H1 (cell line): ENCODE measurements around the gene NFKBIE. TPM values are rescaled to one million over a fixed set of nuclear protein-coding genes. Genes with fewer than 3 reads are reported as not detected.

Experiments
- CTCF ChIA-PET: fragments of 300-600 bp; sonication (Branson Sonifier 250); formaldehyde crosslinking; loops from one replicate; lab custom pipeline; 2021; ENCODE audit not compliant: partially characterized antibody; lab: Charles Lee
- POLR2A ChIA-PET: fragments of 300-600 bp; sonication (Branson Sonifier 250); formaldehyde crosslinking; loops from one replicate; lab custom pipeline; 2021; ENCODE audit warnings: inconsistent platforms; ENCODE audit not compliant: partially characterized antibody; lab: Charles Lee
- DNase-seq, 2 experiments: peaks; one replicate each; pipeline versions ENCODE4 v3.0.0 to v3.0.0-alpha.2; 2010 to 2022; ENCODE audit warnings: low spot score in 2 of 2, low read depth in 1 of 2, mixed read lengths in 1 of 2
- FAIRE-seq: peaks from 2 replicates; lab custom pipeline; 2011; peaks lifted over from hg19 to GRCh38; lab: Jason Lieb, UNC
- H2AFZ ChIP-seq: 2 replicates; pipeline ENCODE4 v1.8.1; 2012; ENCODE audit warnings: low read length, inconsistent platforms
- H2AK5ac ChIP-seq: 2 replicates; pipeline ENCODE4 v1.6.1; 2013; ENCODE audit warnings: low read depth, low read length
- H2BK120ac ChIP-seq: replicated peaks from 2 replicates; pipeline ENCODE3; 2013; ENCODE audit warnings: low read depth, low read length, inconsistent platforms
- H2BK12ac ChIP-seq: 2 replicates; pipeline ENCODE4 v1.6.1; 2013; ENCODE audit warnings: low read depth, low read length
- H2BK15ac ChIP-seq: 2 replicates; pipeline ENCODE4 v1.6.1; 2013; ENCODE audit warnings: low read length
- H2BK20ac ChIP-seq: 2 replicates; pipeline ENCODE4 v1.6.1; 2013; ENCODE audit warnings: low read length
- H2BK5ac ChIP-seq: 2 replicates; pipeline ENCODE4 v1.6.1; 2013; ENCODE audit warnings: low read depth, low read length
- H3K14ac ChIP-seq: 2 replicates; pipeline ENCODE4 v1.6.1; 2013; ENCODE audit warnings: inconsistent platforms; ENCODE audit not compliant: insufficient read length
- H3K18ac ChIP-seq: 2 replicates; pipeline ENCODE4 v1.6.1; 2013; ENCODE audit warnings: low read length; ENCODE audit errors: extremely low read depth
- H3K23ac ChIP-seq: 2 replicates; pipeline ENCODE4 v1.6.1; 2013; ENCODE audit warnings: inconsistent platforms; ENCODE audit not compliant: insufficient read length
- H3K23me2 ChIP-seq: 2 replicates; pipeline ENCODE4 v1.6.1; 2013; ENCODE audit warnings: low read depth, low read length
- H3K27ac ChIP-seq: 2 replicates; pipeline ENCODE4 v1.6.1; 2011; ENCODE audit warnings: low read depth, low read length, inconsistent platforms
- H3K27me3 ChIP-seq, 4 experiments: replicated peaks in 1 of 4; 1 replicate in 1 of 4; 2 replicates in 3 of 4; pipeline versions ENCODE4 v1.6.1 to v1.8.1; 2011 to 2013; ENCODE audit warnings: low read length in 3 of 4, mild to moderate bottlenecking in 3 of 4, inconsistent platforms in 2 of 4, mixed read lengths in 2 of 4, moderate library complexity in 1 of 4; ENCODE audit not compliant: control insufficient read depth in 3 of 4, insufficient read depth in 3 of 4; ENCODE audit errors: extremely low read depth in 1 of 4
- H3K36me3 ChIP-seq, 4 experiments: 2 replicates each; pipeline versions ENCODE4 v1.6.1 to v1.8.1; 2011 to 2013; ENCODE audit warnings: mild to moderate bottlenecking in 4 of 4, low read length in 3 of 4, moderate library complexity in 2 of 4, control low read depth in 1 of 4, inconsistent platforms in 1 of 4; ENCODE audit not compliant: insufficient read depth in 4 of 4, control insufficient read depth in 2 of 4
- H3K4ac ChIP-seq: replicated peaks from 2 replicates; pipeline ENCODE3; 2013; ENCODE audit warnings: low read length, low read depth, mixed read lengths, inconsistent platforms; ENCODE audit not compliant: insufficient read length
- H3K4me1 ChIP-seq, 4 experiments: replicated peaks in 1 of 4; 1 replicate in 1 of 4; 2 replicates in 3 of 4; pipeline versions ENCODE4 v1.6.1 to v1.8.1; 2011 to 2013; ENCODE audit warnings: low read length in 3 of 4, inconsistent platforms in 2 of 4, mixed read lengths in 1 of 4; ENCODE audit not compliant: insufficient read depth in 4 of 4, control insufficient read depth in 3 of 4
- H3K4me2 ChIP-seq, 2 experiments: 2 replicates each; pipeline versions ENCODE4 v1.6.1 to v1.8.1; 2011 to 2013; ENCODE audit warnings: low read depth in 2 of 2, low read length in 2 of 2, control low read depth in 1 of 2, inconsistent platforms in 1 of 2, mild to moderate bottlenecking in 1 of 2; ENCODE audit not compliant: insufficient read depth in 1 of 2
- H3K4me3 ChIP-seq, 4 experiments: fragments of 200-600, 300-600 bp in 1 of 4; sonication (generic), shearing (Covaris generic), sonication (Bioruptor Twin) in 1 of 4; 2 replicates each; pipeline versions ENCODE4 v1.5.1 to v1.8.1; 2011 to 2016; ENCODE audit warnings: low read length in 4 of 4, low read depth in 3 of 4, control low read depth in 2 of 4, inconsistent platforms in 2 of 4, mild to moderate bottlenecking in 2 of 4, mixed read lengths in 1 of 4, moderate library complexity in 1 of 4; ENCODE audit not compliant: insufficient read depth in 2 of 4; ENCODE audit errors: extremely low read depth in 1 of 4
- H3K56ac ChIP-seq: replicated peaks from 2 replicates; pipeline ENCODE3; 2013; ENCODE audit warnings: low read depth, mild to moderate bottlenecking, mixed read lengths, low read length, inconsistent platforms; ENCODE audit not compliant: insufficient read length
- H3K79me1 ChIP-seq: 2 replicates; pipeline ENCODE4 v1.6.1; 2013; ENCODE audit warnings: low read depth, low read length, control low read depth
- H3K79me2 ChIP-seq, 2 experiments: 2 replicates each; pipeline versions ENCODE4 v1.6.1 to v1.8.1; 2012 to 2013; ENCODE audit warnings: low read length in 2 of 2, mild to moderate bottlenecking in 2 of 2, inconsistent platforms in 1 of 2; ENCODE audit not compliant: insufficient read depth in 2 of 2, control insufficient read depth in 1 of 2
- H3K9ac ChIP-seq, 4 experiments: replicated peaks in 1 of 4; 1 replicate in 1 of 4; 2 replicates in 3 of 4; pipeline versions ENCODE4 v1.6.1 to v1.8.1; 2011 to 2013; ENCODE audit warnings: low read depth in 3 of 4, low read length in 3 of 4, control low read depth in 2 of 4, mild to moderate bottlenecking in 2 of 4, moderate library complexity in 2 of 4, inconsistent platforms in 1 of 4; ENCODE audit errors: extremely low read depth in 1 of 4
- H3K9me3 ChIP-seq, 2 experiments: 2 replicates each; pipeline versions ENCODE4 v1.6.1 to v1.8.1; 2012 to 2013; ENCODE audit warnings: mild to moderate bottlenecking in 2 of 2, moderate library complexity in 2 of 2, control low read depth in 1 of 2, inconsistent platforms in 1 of 2, low read depth in 1 of 2, low read length in 1 of 2, mixed read lengths in 1 of 2; ENCODE audit not compliant: insufficient read depth in 2 of 2
- H4K20me1 ChIP-seq, 2 experiments: replicated peaks in 1 of 2; 2 replicates each; pipeline versions ENCODE3 to v1.8.1; 2011 to 2013; ENCODE audit warnings: inconsistent platforms in 2 of 2, low read length in 2 of 2, mild to moderate bottlenecking in 1 of 2; ENCODE audit not compliant: insufficient read depth in 2 of 2, control insufficient read depth in 1 of 2
- H4K5ac ChIP-seq: 2 replicates; pipeline ENCODE4 v1.6.1; 2013; ENCODE audit warnings: low read length, low read depth, mixed read lengths, inconsistent platforms; ENCODE audit not compliant: insufficient read length
- H4K8ac ChIP-seq: 2 replicates; pipeline ENCODE4 v1.8.0; 2013; ENCODE audit warnings: mild to moderate bottlenecking, moderate library complexity, low read length, inconsistent platforms; ENCODE audit not compliant: insufficient read depth; ENCODE audit errors: extremely low read depth
- H4K91ac ChIP-seq: replicated peaks from 2 replicates; pipeline ENCODE3; 2013; ENCODE audit warnings: low read length, mixed read lengths, inconsistent platforms; ENCODE audit not compliant: insufficient read length
- BACH1 ChIP-seq: IDR thresholded peaks from 2 replicates; pipeline ENCODE4 v1.6.1; 2012; ENCODE audit warnings: low read length, improper control_type of control experiment
- MAFK ChIP-seq: IDR thresholded peaks from 2 replicates; pipeline ENCODE4 v1.6.1; 2012; ENCODE audit warnings: low read depth, mild to moderate bottlenecking, improper control_type of control experiment, low read length
- NRF1 ChIP-seq: IDR thresholded peaks from 2 replicates; pipeline ENCODE4 v1.6.1; 2011; ENCODE audit warnings: mild to moderate bottlenecking, low read depth, low read length, improper control_type of control experiment
- RBBP5 ChIP-seq: IDR thresholded peaks from 2 replicates; pipeline ENCODE4 v1.7.1; 2012; ENCODE audit warnings: low read depth, mild to moderate bottlenecking, inconsistent platforms, low read length, moderate library complexity, borderline replicate concordance
- RFX5 ChIP-seq: IDR thresholded peaks from 2 replicates; pipeline ENCODE4 v1.6.1; 2011; ENCODE audit warnings: low read depth, low read length, improper control_type of control experiment, borderline replicate concordance
- SIX5 ChIP-seq: IDR thresholded peaks from 2 replicates; pipeline ENCODE4 v1.6.1; 2011; ENCODE audit warnings: mild to moderate bottlenecking, low read depth, low read length
- SP4 ChIP-seq: IDR thresholded peaks from 2 replicates; pipeline ENCODE4 v1.6.1; 2012; ENCODE audit warnings: low read length, inconsistent platforms
- WGBS, 2 experiments: shearing (Covaris generic) in 1 of 2; methylation state at CpG; one replicate each; pipeline versions ENCODE4 v1.1.6 to v1.1.7; 2013 to 2015; ENCODE audit warnings: low lambda C conversion rate in 2 of 2, mixed read lengths in 2 of 2, inconsistent platforms in 1 of 2, low coverage in 1 of 2, missing lambda C conversion rate in 1 of 2; ENCODE audit not compliant: insufficient replicate concordance in 2 of 2, insufficient coverage in 1 of 2, insufficient read length in 1 of 2; ENCODE audit errors: extremely low coverage in 1 of 2, missing lambda C conversion rate in 1 of 2; 5-methylcytosine and 5-hydroxymethylcytosine counted together
- polyA plus RNA-seq, 7 experiments: library from polyadenylated mRNA; depleted of rRNA in 3 of 7; stranded (reverse) in 5 of 7; unstranded in 2 of 7; fragments of >200 nt in 5 of 7; fragments of 200-250 nt in 2 of 7; gene quantifications; 1 replicate in 5 of 7; 2 replicates in 1 of 7; 4 replicates in 1 of 7; pipeline versions ENCODE4 v1.2.1 to v1.2.3, GENCODE V29; 2011 to 2013; ENCODE audit warnings: missing spikeins in 2 of 7, mixed read lengths in 2 of 7
- total RNA-seq: library from RNA; stranded (reverse); fragmentation: NEBNext Ultra II Directional; extraction: Animal tissue kit (Norgen Biotek cat#: 25700); gene quantifications from 2 replicates; pipeline ENCODE4 v1.2.1, GENCODE V29; 2021

NFKBIE gene
- total and polyA plus RNA-seq, 2 of the 8 experiments (the other 6 are each of a cell fraction or from before 2014, with no cell fraction given): 13.5 to 19.2 TPM

DNA sequence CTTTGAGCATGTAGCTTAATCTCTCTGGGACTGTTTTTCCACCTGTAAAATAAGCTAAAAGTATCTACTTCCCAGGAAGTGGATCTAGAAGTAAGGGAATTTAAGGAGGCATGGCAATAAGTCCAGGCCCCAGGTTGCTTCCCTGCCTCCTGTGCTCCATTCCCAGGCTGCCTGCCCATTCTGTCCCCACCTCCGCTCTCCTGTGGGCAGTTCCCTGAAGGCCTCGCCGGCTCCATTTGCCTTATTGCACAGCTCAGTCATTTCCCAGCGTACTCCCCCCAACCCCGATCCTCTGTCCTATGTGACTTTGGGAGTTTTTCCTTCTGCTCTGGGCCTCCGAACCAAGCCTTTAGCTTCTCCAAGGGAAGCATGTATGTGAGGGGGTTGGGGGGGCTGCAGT, 37.3 kb downstream of the NFKBIE start:
- no peak overlapping the region for H3K4me3 ChIP-seq
- no peak overlapping the region for H3K4ac ChIP-seq
- H3K23ac ChIP-seq: no peak overlapping the region
- no peak overlapping the region for H4K91ac ChIP-seq
- no peak overlapping the region for H2BK15ac ChIP-seq
- peaks cover 10 to 48% of the 10 kb centered on the region in 2 experiments; a peak in 3 of 4 replicates for H3K79me2 ChIP-seq
- H3K23me2 ChIP-seq: peaks cover 12% of the 10 kb centered on the region
- TF ChIP-seq NRF1 (no peak), SP4 (no peak), RFX5 (no peak), SIX5 (no peak), MAFK (no peak), BACH1 (no peak), RBBP5 (no peak)
- no peak overlapping the region for H3K14ac ChIP-seq
- no peak overlapping the region for H3K27ac ChIP-seq
- H2BK20ac ChIP-seq: no peak overlapping the region
- no peak overlapping the region for H3K56ac ChIP-seq
- CTCF ChIA-PET: interaction anchor here (0.8 to 19.4 kb wide), 16 partner anchors 8 to 132 kb away, joined by 3 to 287 read pairs (median 4); partner anchors contain the start of gene SLC35B2
- no peak overlapping the region for H2AK5ac ChIP-seq
- H2AFZ ChIP-seq: no peak overlapping the region
- H3K36me3 ChIP-seq: peaks cover 24 to 48% (median 40%) of the 10 kb centered on the region in 4 experiments
- H2BK5ac ChIP-seq: no peak overlapping the region
- no peaks in the 10 kb centered on the region for H3K9me3 ChIP-seq
- 90% methylated on average over 6 of the region's 6 CpGs; no CpG with 5 or more reads in 1 of the 2 experiments for WGBS, 2 experiments
- no peak overlapping the region for H2BK12ac ChIP-seq
- H3K4me1 ChIP-seq: peaks cover 9 to 28% (median 23%) of the 10 kb centered on the region in 4 experiments
- POLR2A ChIA-PET: interaction anchor here (1.1 to 21.0 kb wide), 10 partner anchors 8 to 75 kb away, joined by 3 to 477 read pairs (median 6); partner anchors contain the start of genes HSP90AB1 and SLC35B2
- no peak overlapping the region for H2BK120ac ChIP-seq
- no peak overlapping the region; a peak in 1 of 7 replicates for H3K9ac ChIP-seq
- peaks cover 29% of the 10 kb centered on the region for H3K79me1 ChIP-seq
- H4K20me1 ChIP-seq: peaks cover 30 to 45% of the 10 kb centered on the region in 2 experiments
- H3K27me3 ChIP-seq: no peaks in the 10 kb centered on the region
- H4K5ac ChIP-seq: no peak overlapping the region
- no peak overlapping the region; the same call in 1 of the 2 replicates for H4K8ac ChIP-seq
- DNase-seq: no peak
- no peak overlapping the region for H3K4me2 ChIP-seq
- H3K18ac ChIP-seq: no peak overlapping the region
- no peak for FAIRE-seq
